HG02970 (cell line): ENCODE measurements around the gene PID1.

Experiments used
- ATAC-seq: cut with Tn5 transposase; IDR thresholded peaks from one replicate; pipeline ENCODE4 v1.9.1; 2021; ENCODE audit warnings: mild to moderate bottlenecking, moderate library complexity, moderate number of reproducible peaks; ENCODE audit not compliant: unreplicated experiment, low FRiP score

PID1 gene

GRCh38 chr2:229174794-229175496 lies 96.1 kb downstream of the PID1 start:
- no peak for ATAC-seq

- no peak for ATAC-seq
These were observed 97.2 kb downstream of the PID1 start for GRCh38 chr2:229173825-229174359.

GRCh38 chr2:229170916-229171315 lies 100.2 kb downstream of the PID1 start:
- ATAC-seq, result no peak

GRCh38 chr2:229170171-229170570 lies 100.9 kb downstream of the PID1 start:
- no peak for ATAC-seq

- no peak for ATAC-seq
These were observed 101.3 kb downstream of the PID1 start for GRCh38 chr2:229169751-229170150.

- ATAC-seq, result no peak
These were observed 106.4 kb downstream of the PID1 start for GRCh38 chr2:229164545-229165249.

GRCh38 chr2:229163893-229164292 lies 107.2 kb downstream of the PID1 start:
- ATAC-seq, result no peak

- no peak for ATAC-seq
These were observed 109.1 kb downstream of the PID1 start for GRCh38 chr2:229162015-229162414.

- no peak for ATAC-seq
These were observed 110.1 kb downstream of the PID1 start for GRCh38 chr2:229160984-229161383.

- no peak for ATAC-seq
These were observed 110.9 kb downstream of the PID1 start for GRCh38 chr2:229160180-229160579.

- ATAC-seq, result no peak
These were observed 111.7 kb downstream of the PID1 start for GRCh38 chr2:229159405-229159804.

- ATAC-seq, result no peak
These were observed 116.7 kb downstream of the PID1 start for GRCh38 chr2:229154381-229154780.

GRCh38 chr2:229153951-229154350 lies 117.1 kb downstream of the PID1 start:
- no peak for ATAC-seq

GRCh38 chr2:229153267-229153666 lies 117.8 kb downstream of the PID1 start:
- ATAC-seq, result no peak

GRCh38 chr2:229152674-229153073 lies 118.4 kb downstream of the PID1 start:
- ATAC-seq, result no peak

GRCh38 chr2:229150317-229150716 lies 120.8 kb downstream of the PID1 start:
- no peak for ATAC-seq

- no peak for ATAC-seq
These were observed 129.6 kb downstream of the PID1 start for GRCh38 chr2:229141424-229142025.

- no peak for ATAC-seq
These were observed 133.4 kb downstream of the PID1 start for GRCh38 chr2:229137639-229138038.

GRCh38 chr2:229137066-229137465 lies 134.0 kb downstream of the PID1 start:
- ATAC-seq, result no peak

GRCh38 chr2:229133155-229133772 lies 137.8 kb downstream of the PID1 start:
- no peak for ATAC-seq

GRCh38 chr2:229132236-229132635 lies 138.9 kb downstream of the PID1 start:
- ATAC-seq, result no peak
